B cell (primary cell): Measurements from ENCODE around the gene STIMATE. TPM values are rescaled to one million over a fixed set of nuclear protein-coding genes. Genes with fewer than 3 reads are reported as not detected.

Experiments
- ATAC-seq: fragments of 200-7000 bp; cut with Tn5 transposase; one replicate; pipeline ENCODE4 v1.10.0; 2021; ENCODE audit warnings: low read depth, mild to moderate bottlenecking, moderate number of reproducible peaks, moderate library complexity
- CTCF ChIA-PET: fragments of 350-600 bp; sonication (Branson Sonifier 250); formaldehyde crosslinking; loops from one replicate; lab custom pipeline; 2021; ENCODE audit warnings: antibody characterized with exemption, inconsistent platforms; lab: Charles Lee
- POLR2A ChIA-PET: fragments of 350-600 bp; sonication (Branson Sonifier 250); formaldehyde crosslinking; loops from one replicate; lab custom pipeline; 2021; ENCODE audit warnings: antibody characterized with exemption; lab: Charles Lee
- DNase-seq: peaks from one replicate; pipeline ENCODE4 v3.0.0; 2013
- H2AFZ ChIP-seq: 2 replicates; pipeline ENCODE4 v1.6.1; 2012; ENCODE audit warnings: mild to moderate bottlenecking, low read depth, low read length; ENCODE audit not compliant: insufficient read depth, poor library complexity, severe bottlenecking
- H3K27ac ChIP-seq, 2 donors: 1 replicate in 1 of 2; 2 replicates in 1 of 2; pipeline ENCODE4 v1.5.1; 2012 to 2013; ENCODE audit warnings: low read length in 2 of 2, mild to moderate bottlenecking in 2 of 2, moderate library complexity in 1 of 2
- H3K27me3 ChIP-seq, 4 experiments: fragments of 200-600 bp in 1 of 4; sonication (generic) in 1 of 4; replicated peaks in 1 of 4; 1 replicate in 2 of 4; 2 replicates in 2 of 4; pipeline versions ENCODE4 v1.6.1 to v1.7.0; 2013 to 2016; ENCODE audit warnings: low read length in 3 of 4, mild to moderate bottlenecking in 2 of 4, mixed read lengths in 1 of 4, moderate library complexity in 1 of 4; ENCODE audit not compliant: insufficient read depth in 4 of 4, control insufficient read depth in 3 of 4; ENCODE audit errors: control extremely low read depth in 1 of 4
- H3K36me3 ChIP-seq, 2 experiments: replicated peaks in 1 of 2; 1 replicate in 1 of 2; 2 replicates in 1 of 2; pipeline versions ENCODE4 v1.6.1 to v1.7.1; 2013; ENCODE audit warnings: low read length in 1 of 2; ENCODE audit not compliant: insufficient read depth in 2 of 2, control insufficient read depth in 1 of 2; ENCODE audit errors: control extremely low read depth in 1 of 2, extremely low read depth in 1 of 2
- H3K4me1 ChIP-seq, 2 donors: fragments of 200-600 bp in 1 of 2; sonication (generic) in 1 of 2; 1 replicate in 1 of 2; 2 replicates in 1 of 2; pipeline versions ENCODE4 v1.5.1 to v1.6.1; 2013 to 2017; ENCODE audit warnings: low read length in 2 of 2; ENCODE audit not compliant: control insufficient read depth in 2 of 2, insufficient read depth in 2 of 2
- H3K4me2 ChIP-seq: replicated peaks from 2 replicates; pipeline ENCODE3; 2012; ENCODE audit warnings: mild to moderate bottlenecking, low read depth, low read length; ENCODE audit not compliant: poor library complexity, severe bottlenecking
- H3K4me3 ChIP-seq, 5 experiments: fragments of 200-600 bp in 1 of 5; sonication (generic) in 1 of 5; 1 replicate in 3 of 5; 2 replicates in 2 of 5; pipeline versions ENCODE4 v1.5.1 to v1.7.0; 2011 to 2016; ENCODE audit warnings: low read length in 4 of 5, mild to moderate bottlenecking in 4 of 5, low read depth in 2 of 5, control low read depth in 1 of 5, moderate library complexity in 1 of 5; ENCODE audit not compliant: insufficient read depth in 1 of 5; ENCODE audit errors: control extremely low read depth in 1 of 5, extremely low read depth in 1 of 5
- H3K79me2 ChIP-seq: fragments of 200-600 bp; sonication (generic); one replicate; pipeline ENCODE4 v1.6.0; 2016; ENCODE audit warnings: low read length; ENCODE audit not compliant: control insufficient read depth, insufficient read depth
- H3K9ac ChIP-seq: fragments of 200-600 bp; sonication (generic); 2 replicates; pipeline ENCODE4 v1.6.1; 2017; ENCODE audit warnings: mild to moderate bottlenecking, low read length, moderate library complexity
- H3K9me3 ChIP-seq, 3 donors: one replicate each; pipeline versions ENCODE4 v1.6.1 to v1.7.1; 2013; ENCODE audit warnings: low read length in 2 of 3; ENCODE audit not compliant: control insufficient read depth in 2 of 3, insufficient read depth in 1 of 3; ENCODE audit errors: control extremely low read depth in 1 of 3
- H4K20me1 ChIP-seq: 2 replicates; pipeline ENCODE4 v1.6.0; 2012; ENCODE audit warnings: mild to moderate bottlenecking, low read length; ENCODE audit not compliant: insufficient read depth, control insufficient read depth, poor library complexity, severe bottlenecking
- H3K27ac Mint-ChIP-seq: one replicate; pipeline ENCODE4 v1.8.0; 2021; ENCODE audit warnings: mixed read lengths
- H3K27me3 Mint-ChIP-seq: one replicate; pipeline ENCODE4 v1.8.0; 2021; ENCODE audit warnings: mixed read lengths
- H3K4me1 Mint-ChIP-seq: one replicate; pipeline ENCODE4 v1.8.0; 2021; ENCODE audit warnings: mixed read lengths
- H3K4me3 Mint-ChIP-seq: one replicate; pipeline ENCODE4 v1.8.0; 2021; ENCODE audit warnings: mixed read lengths
- H3K9me3 Mint-ChIP-seq: one replicate; pipeline ENCODE4 v1.8.0; 2022; ENCODE audit warnings: mixed read lengths; ENCODE audit not compliant: insufficient read depth
- CTCF ChIP-seq: fragments of 200-600 bp; IDR thresholded peaks from one replicate; pipeline ENCODE4 v1.8.0; 2022; ENCODE audit warnings: antibody characterized with exemption, mild to moderate bottlenecking
- EZH2 ChIP-seq: IDR thresholded peaks from 2 replicates; pipeline ENCODE4 v1.6.1; 2012; ENCODE audit warnings: borderline replicate concordance, low read depth, mild to moderate bottlenecking, moderate library complexity, low read length; ENCODE audit not compliant: insufficient read depth, poor library complexity, severe bottlenecking
- WGBS: methylation state at CpG from one replicate; pipeline ENCODE4 v1.1.5; 2013; ENCODE audit warnings: missing lambda C conversion rate; ENCODE audit not compliant: insufficient coverage; 5-methylcytosine and 5-hydroxymethylcytosine counted together
- intact Hi-C: fragments of 100-400 bp; cut with micrococcal nuclease; formaldehyde crosslinking; loops from one replicate; pipeline ENCODE4 v1.10.0; 2022
- polyA plus RNA-seq: library from polyadenylated mRNA; depleted of rRNA; stranded (reverse); fragments of >200 nt; gene quantifications from 2 replicates; pipeline ENCODE4 v1.2.3, GENCODE V29; 2012
- total RNA-seq, 2 donors: library from RNA; stranded (reverse); fragments of 120-200 nt in 1 of 2; gene quantifications; 1 replicate in 1 of 2; 2 replicates in 1 of 2; pipeline versions ENCODE4 v1.2.3 to v1.2.4, GENCODE V29; 2013 to 2022

Gene STIMATE
- total and polyA plus RNA-seq, 2 donors (not counting 1 experiment from before 2014, with no cell fraction given), result 24.6 to 38.4 TPM

GRCh38 chr3:52809149-52809548, 88.2 kb downstream of the STIMATE start:
- no peak overlapping the region for H3K27ac Mint-ChIP-seq
- H3K36me3 ChIP-seq, result no peaks in the 10 kb centered on the region
- CTCF ChIA-PET, result no interaction called here
- no peaks in the 10 kb centered on the region for H4K20me1 ChIP-seq
- ATAC-seq (no peak), DNase-seq (no peak)
- intact Hi-C loops, result no loop called here
- no peaks in the 10 kb centered on the region for H3K4me1 Mint-ChIP-seq
- no peak overlapping the region for H3K9ac ChIP-seq
- POLR2A ChIA-PET, result no interaction called here
- H3K4me3 ChIP-seq, result no peak overlapping the region
- no peaks in the 10 kb centered on the region for H3K9me3 Mint-ChIP-seq
- no peak overlapping the region for H2AFZ ChIP-seq
- no peaks in the 10 kb centered on the region for H3K4me1 ChIP-seq
- no peak for TF ChIP-seq CTCF
- no peak for TF ChIP-seq EZH2
- no peak overlapping the region for H3K4me3 Mint-ChIP-seq
- H3K27me3 ChIP-seq, result no peaks in the 10 kb centered on the region
- WGBS, result 88% methylated on average over 1 of the region's 2 CpGs
- H3K27me3 Mint-ChIP-seq, result no peaks in the 10 kb centered on the region
- H3K27ac ChIP-seq, result no peak overlapping the region
- no peaks in the 10 kb centered on the region for H3K9me3 ChIP-seq
- no peak overlapping the region for H3K4me2 ChIP-seq
- no peaks in the 10 kb centered on the region for H3K79me2 ChIP-seq

DNA sequence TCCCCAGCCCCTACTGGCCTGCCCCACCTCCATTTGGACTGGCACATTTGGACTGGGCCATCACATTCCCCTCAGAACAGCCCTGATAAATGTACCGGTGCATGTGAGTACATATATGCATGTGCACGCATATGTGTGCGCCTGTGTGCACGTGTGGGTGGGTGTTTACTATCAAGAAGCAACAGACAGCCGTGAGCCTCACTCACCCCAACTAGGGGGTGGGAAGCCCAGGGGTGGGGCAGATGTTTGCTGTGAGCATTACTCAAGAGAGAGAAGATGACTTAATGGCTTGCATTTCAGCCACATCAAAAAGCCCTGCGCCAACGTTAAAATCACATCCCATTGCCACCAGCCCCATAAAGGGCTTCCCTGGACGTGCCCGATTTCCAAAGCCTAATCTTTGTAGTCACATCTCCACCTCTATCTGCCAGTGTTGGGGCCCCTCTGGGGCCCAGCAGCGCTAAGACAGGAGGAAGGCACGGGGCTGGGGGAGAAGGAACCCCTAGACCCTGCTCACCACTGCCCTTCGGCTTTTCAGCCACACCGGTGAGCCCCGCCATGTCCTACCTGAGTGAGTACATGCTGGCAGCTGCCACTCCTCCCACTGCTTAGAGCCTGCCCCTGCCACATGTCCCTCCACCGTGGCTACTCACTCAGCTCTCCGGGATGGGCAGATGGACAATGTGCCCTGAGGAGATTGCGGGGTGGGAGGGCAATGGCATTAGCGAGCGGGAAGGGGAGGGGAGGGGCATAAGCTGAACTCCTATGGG, 91.9 kb downstream of the STIMATE start:
- H2AFZ ChIP-seq, result no peak overlapping the region
- CTCF ChIA-PET, result no interaction called here
- Mint-ChIP-seq H3K4me3 (no peak overlapping the region), H3K27me3 (no peaks in the 10 kb centered on the region), H3K4me1 (no peaks in the 10 kb centered on the region), H3K9me3 (no peaks in the 10 kb centered on the region), H3K27ac (no peak overlapping the region)
- DNase-seq, result no peak
- H3K27ac ChIP-seq, result no peak overlapping the region
- H3K27me3 ChIP-seq, result no peaks in the 10 kb centered on the region
- H4K20me1 ChIP-seq, result no peaks in the 10 kb centered on the region
- ATAC-seq, result no peak
- H3K4me1 ChIP-seq, result no peaks in the 10 kb centered on the region
- H3K4me2 ChIP-seq, result no peak overlapping the region
- H3K36me3 ChIP-seq, result no peaks in the 10 kb centered on the region
- H3K79me2 ChIP-seq, result no peaks in the 10 kb centered on the region
- no peak overlapping the region for H3K4me3 ChIP-seq
- intact Hi-C loops, result no loop called here
- POLR2A ChIA-PET, result no interaction called here
- 87% methylated on average over 6 of the region's 19 CpGs for WGBS
- TF ChIP-seq EZH2, result no peak
- no peak overlapping the region for H3K9ac ChIP-seq
- peaks cover 0 to 3% (median 0%) of the 10 kb centered on the region in 3 donors for H3K9me3 ChIP-seq
